Astrocyte (in vitro differentiated cells and primary cell): ENCODE data around the gene DPH1.

Experiments used
- EZH2 ChIP-seq: IDR thresholded peaks from 2 replicates; pipeline ENCODE4 v1.6.1; 2012; ENCODE audit warnings: mild to moderate bottlenecking, low read length, inconsistent platforms; ENCODE audit not compliant: insufficient read depth
- TF ChIP-seq, protein P1 (sequence below): IDR thresholded peaks from 2 replicates; pipeline ENCODE4 v1.5.1; 2011; ENCODE audit warnings: low read depth, mild to moderate bottlenecking, inconsistent platforms, low read length, moderate library complexity; ENCODE audit not compliant: insufficient read depth

DNA sequence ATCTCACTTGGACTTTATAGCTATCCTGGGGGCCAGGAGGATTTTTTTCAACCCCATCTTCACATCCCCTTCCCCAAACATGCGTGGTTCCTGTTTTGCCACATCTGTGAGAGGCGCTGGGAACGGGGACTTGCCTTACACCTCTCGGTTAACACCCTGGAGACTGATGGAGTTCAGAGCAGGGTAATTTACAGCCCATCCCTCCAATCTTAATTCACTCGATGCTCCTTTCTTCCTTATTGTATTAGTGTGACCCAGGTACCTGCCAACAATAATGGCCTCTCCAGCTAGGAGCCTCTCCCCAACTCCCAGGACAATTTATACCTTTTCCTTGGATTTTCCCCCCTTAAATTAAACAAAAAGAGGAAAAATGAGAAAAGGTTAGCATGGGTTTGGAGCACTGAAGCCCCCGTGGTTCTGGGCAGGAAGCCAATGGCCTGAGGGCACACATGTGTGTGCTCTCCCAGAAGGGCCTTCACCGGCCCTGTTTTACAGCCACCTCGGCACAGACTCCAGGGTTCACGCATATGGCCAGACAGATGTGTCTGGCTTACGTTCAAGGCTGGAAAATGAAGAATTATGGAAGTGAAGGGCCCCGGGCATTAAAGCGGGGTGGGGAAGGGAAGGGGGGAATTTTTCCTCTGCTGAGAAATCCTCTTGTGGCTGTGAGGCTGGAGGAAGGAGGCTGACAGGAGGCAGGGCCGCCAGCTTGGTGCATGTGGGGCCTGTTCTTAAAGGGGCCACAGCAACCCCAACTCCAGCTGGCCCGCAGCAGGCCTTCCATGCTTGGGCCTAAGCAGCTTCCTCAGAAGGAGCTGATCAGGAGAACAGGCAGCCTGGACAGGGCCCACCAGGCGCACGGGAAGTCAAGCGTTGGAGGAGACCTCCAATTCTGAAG lies 46.4 kb downstream of the DPH1 start:
- TF ChIP-seq, protein P1, sequence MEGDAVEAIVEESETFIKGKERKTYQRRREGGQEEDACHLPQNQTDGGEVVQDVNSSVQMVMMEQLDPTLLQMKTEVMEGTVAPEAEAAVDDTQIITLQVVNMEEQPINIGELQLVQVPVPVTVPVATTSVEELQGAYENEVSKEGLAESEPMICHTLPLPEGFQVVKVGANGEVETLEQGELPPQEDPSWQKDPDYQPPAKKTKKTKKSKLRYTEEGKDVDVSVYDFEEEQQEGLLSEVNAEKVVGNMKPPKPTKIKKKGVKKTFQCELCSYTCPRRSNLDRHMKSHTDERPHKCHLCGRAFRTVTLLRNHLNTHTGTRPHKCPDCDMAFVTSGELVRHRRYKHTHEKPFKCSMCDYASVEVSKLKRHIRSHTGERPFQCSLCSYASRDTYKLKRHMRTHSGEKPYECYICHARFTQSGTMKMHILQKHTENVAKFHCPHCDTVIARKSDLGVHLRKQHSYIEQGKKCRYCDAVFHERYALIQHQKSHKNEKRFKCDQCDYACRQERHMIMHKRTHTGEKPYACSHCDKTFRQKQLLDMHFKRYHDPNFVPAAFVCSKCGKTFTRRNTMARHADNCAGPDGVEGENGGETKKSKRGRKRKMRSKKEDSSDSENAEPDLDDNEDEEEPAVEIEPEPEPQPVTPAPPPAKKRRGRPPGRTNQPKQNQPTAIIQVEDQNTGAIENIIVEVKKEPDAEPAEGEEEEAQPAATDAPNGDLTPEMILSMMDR: no peak
- TF ChIP-seq EZH2: no peak
